RWPE2 (cell line): Measurements from ENCODE around the gene BIN1.
"Not testable (repeated sequence)": the region's sequence is repeated elsewhere in the genome, so short reads cannot be mapped to it uniquely, and the experiment has no call there.

Experiments used
- ATAC-seq: fragments of 200-7000 bp; cut with Tn5 transposase; 3 replicates; pipeline ENCODE4 v1.9.1; 2021; ENCODE audit warnings: low read depth
- DNase-seq: peaks from one replicate; pipeline ENCODE4 v3.0.0-alpha.2; 2020; ENCODE audit warnings: low spot score
- H3K27ac ChIP-seq: fragments of 450-650 bp; 2 replicates; pipeline ENCODE4 v1.5.1; 2017; ENCODE audit warnings: mild to moderate bottlenecking; ENCODE audit not compliant: poor library complexity, severe bottlenecking
- H3K27me3 ChIP-seq: fragments of 250-450 bp; sonication (Bioruptor Pico); 2 replicates; pipeline ENCODE4 v1.5.1; 2021; ENCODE audit warnings: mild to moderate bottlenecking, moderate library complexity; ENCODE audit not compliant: insufficient read depth, poor library complexity, severe bottlenecking
- H3K36me3 ChIP-seq: fragments of 250-450 bp; sonication (Bioruptor Pico); 2 replicates; pipeline ENCODE4 v1.5.1; 2020; ENCODE audit warnings: low read depth, mild to moderate bottlenecking, moderate library complexity
- H3K4me1 ChIP-seq: fragments of 250-450 bp; sonication (Bioruptor Pico); 2 replicates; pipeline ENCODE4 v1.5.1; 2021; ENCODE audit warnings: mild to moderate bottlenecking, moderate library complexity; ENCODE audit not compliant: insufficient read depth, poor library complexity, severe bottlenecking
- H3K4me3 ChIP-seq: fragments of 250-450 bp; sonication (Bioruptor Pico); 2 replicates; pipeline ENCODE4 v1.5.1; 2021; ENCODE audit warnings: mild to moderate bottlenecking, moderate library complexity; ENCODE audit not compliant: severe bottlenecking
- H3K9me3 ChIP-seq: fragments of 250-450 bp; sonication (Bioruptor Pico); 2 replicates; pipeline ENCODE4 v1.5.1; 2021; ENCODE audit warnings: mild to moderate bottlenecking, moderate library complexity; ENCODE audit not compliant: severe bottlenecking
- CTCF ChIP-seq: fragments of 450-650 bp; IDR thresholded peaks from one replicate; pipeline ENCODE4 v1.5.1; 2017; ENCODE audit warnings: mild to moderate bottlenecking, moderate library complexity; ENCODE audit not compliant: poor library complexity, severe bottlenecking

Gene BIN1

GRCh38 chr2:127029350-127030051 is 77.5 kb downstream of the BIN1 start:
- H3K4me1 ChIP-seq = no peaks in the 10 kb centered on the region

DNA sequence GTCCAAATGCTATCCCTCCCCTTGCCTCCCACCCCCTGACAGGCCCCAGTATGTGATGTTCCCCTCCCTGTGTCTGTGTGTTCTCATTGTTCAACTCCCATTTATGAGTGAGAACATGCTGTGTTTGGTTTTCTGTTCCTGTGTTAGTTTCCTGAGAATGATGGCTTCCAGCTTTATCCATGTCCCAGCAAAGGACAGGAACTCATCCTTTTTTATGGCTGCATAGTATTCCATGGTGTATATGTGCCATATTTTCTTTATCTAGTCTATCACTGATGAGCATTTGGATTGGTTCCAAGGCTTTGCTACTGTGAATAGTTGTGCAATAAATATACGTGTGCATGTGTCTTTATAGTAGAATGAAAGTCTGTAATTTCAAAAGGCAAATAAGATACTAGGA is 78.2 kb downstream of the BIN1 start:
- not testable (repeated sequence) for DNase-seq, H3K36me3 ChIP-seq, ATAC-seq, H3K27me3 ChIP-seq, H3K4me1 ChIP-seq, H3K9me3 ChIP-seq, H3K27ac ChIP-seq, H3K4me3 ChIP-seq

More at GRCh38 chr2:127029350-127030051, 77.5 kb downstream of the BIN1 start:
- H3K27ac ChIP-seq = no peak overlapping the region
- DNase-seq (no peak), ATAC-seq (no peak)
- H3K27me3 ChIP-seq = no peaks in the 10 kb centered on the region
- H3K9me3 ChIP-seq = no peaks in the 10 kb centered on the region
- TF ChIP-seq CTCF = no peak
- H3K4me3 ChIP-seq = no peak overlapping the region
- no peaks in the 10 kb centered on the region for H3K36me3 ChIP-seq

DNA sequence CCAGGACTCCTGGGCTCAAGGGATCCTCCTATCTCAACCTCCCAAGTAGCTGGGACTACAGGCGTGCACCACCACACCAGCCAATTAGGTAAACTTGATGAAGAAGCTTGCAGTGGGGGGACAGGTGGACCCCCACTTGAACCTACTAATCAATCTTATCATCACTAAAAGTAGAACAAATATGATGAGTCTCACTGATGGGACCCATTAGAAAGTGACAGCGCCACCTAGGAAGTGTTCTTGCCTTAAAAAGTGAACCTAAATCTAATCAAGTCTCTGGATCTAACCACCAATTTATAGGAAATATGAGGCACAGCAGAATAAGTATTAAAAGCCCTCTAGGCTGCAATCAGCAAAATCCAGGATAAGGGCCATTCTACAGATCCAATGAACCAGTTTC is 79.2 kb downstream of the BIN1 start:
- no peaks in the 10 kb centered on the region for H3K36me3 ChIP-seq
- no peak overlapping the region for H3K4me3 ChIP-seq
- H3K27me3 ChIP-seq = no peaks in the 10 kb centered on the region
- DNase-seq (no peak), ATAC-seq (no peak)
- H3K4me1 ChIP-seq = no peaks in the 10 kb centered on the region
- no peaks in the 10 kb centered on the region for H3K9me3 ChIP-seq
- H3K27ac ChIP-seq = no peak overlapping the region
- TF ChIP-seq CTCF = no peak

GRCh38 chr2:127025359-127026166 is 81.4 kb downstream of the BIN1 start:
- TF ChIP-seq CTCF = peak; percentile 54
- Histone ChIP-seq H3K4me3 (peak overlapping the region; percentile 37), H3K27ac (no peak overlapping the region), H3K36me3 (no peaks in the 10 kb centered on the region), H3K4me1 (no peaks in the 10 kb centered on the region), H3K9me3 (no peaks in the 10 kb centered on the region), H3K27me3 (no peaks in the 10 kb centered on the region)
- DNase-seq = no peak
- peak; percentile 84 for ATAC-seq

DNA sequence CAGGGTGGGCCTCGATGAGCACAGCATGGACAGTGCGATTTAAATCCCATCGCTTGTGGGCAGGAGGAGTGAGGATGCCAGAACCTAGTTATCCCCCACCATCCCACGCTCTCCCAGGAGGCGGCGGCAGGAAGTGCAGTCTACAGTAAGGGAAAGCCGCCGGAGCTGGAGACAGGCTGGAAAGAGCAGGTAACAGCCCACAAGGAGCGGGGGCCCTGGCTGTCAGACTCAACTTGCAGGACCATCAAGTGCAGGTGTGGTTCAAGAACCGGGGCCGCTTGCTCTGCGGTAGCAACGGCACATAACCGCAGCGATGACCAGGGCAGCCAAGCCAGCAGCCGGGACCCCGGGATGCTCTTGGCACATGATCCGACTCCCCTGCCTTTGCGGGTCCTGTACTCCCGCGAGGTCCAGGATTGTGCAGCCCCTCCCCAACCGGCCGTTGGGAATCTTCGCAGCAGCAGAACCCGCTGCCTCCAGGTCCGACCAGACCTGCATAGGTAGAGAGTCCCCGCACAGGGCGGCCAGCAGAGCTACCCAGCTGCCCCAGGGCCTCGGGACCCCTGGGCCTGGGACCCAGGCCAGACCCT is 82.1 kb downstream of the BIN1 start:
- ATAC-seq = peak; percentile 81
- H3K9me3 ChIP-seq = no peaks in the 10 kb centered on the region
- no peaks in the 10 kb centered on the region for H3K4me1 ChIP-seq
- peak overlapping the region; percentile 37 for H3K4me3 ChIP-seq
- no peaks in the 10 kb centered on the region for H3K36me3 ChIP-seq
- H3K27ac ChIP-seq = no peak overlapping the region
- H3K27me3 ChIP-seq = no peaks in the 10 kb centered on the region
- no peak for DNase-seq
- no peak for TF ChIP-seq CTCF
